Epithelial cell of esophagus (primary cell): Measurements from ENCODE around the gene ORC1.
"Not testable (repeated sequence)": the region's sequence is repeated elsewhere in the genome, so short reads cannot be mapped to it uniquely, and the experiment has no call there.

Source experiments
- DNase-seq: peaks from one replicate; pipeline ENCODE4 v3.0.0; 2010; ENCODE audit warnings: low read depth
- H3K4me3 ChIP-seq: 2 replicates; pipeline ENCODE4 v1.5.1; 2011; ENCODE audit warnings: mild to moderate bottlenecking, low read length, control low read depth
- CTCF ChIP-seq: IDR thresholded peaks from 2 replicates; pipeline ENCODE4 v1.5.1; 2011; ENCODE audit warnings: low read depth, mild to moderate bottlenecking, low read length, control low read depth, inconsistent platforms; ENCODE audit not compliant: insufficient read depth; ENCODE audit errors: missing control alignments

Gene ORC1

DNA sequence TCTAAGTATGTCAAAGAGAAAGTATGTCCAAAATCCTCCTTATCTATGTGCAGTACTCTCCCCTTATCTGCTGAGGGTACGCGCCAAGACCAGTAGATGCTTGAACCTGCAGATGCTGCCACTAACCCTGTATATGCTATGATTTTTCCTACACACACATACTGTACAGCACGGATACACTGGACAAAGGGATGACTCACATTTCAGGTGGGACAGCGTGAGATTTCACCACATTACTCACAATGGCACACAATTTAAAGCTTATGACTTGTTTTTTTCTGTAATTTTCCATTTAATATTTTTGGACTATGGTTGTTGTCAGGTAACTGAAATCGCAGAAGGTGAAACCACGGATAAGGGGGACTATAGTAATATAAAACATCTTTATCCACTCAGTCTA, 4.1 kb downstream of the ORC1 start:
- peak; percentile 72 for DNase-seq
- TF ChIP-seq CTCF, result no peak
- no peak overlapping the region for H3K4me3 ChIP-seq

GRCh38 chr1:52399629-52400028, 4.6 kb downstream of the ORC1 start:
- DNase-seq, result no peak
- TF ChIP-seq CTCF, result no peak
- no peak overlapping the region for H3K4me3 ChIP-seq

GRCh38 chr1:52393174-52393573, 11.0 kb downstream of the ORC1 start:
- no peak for DNase-seq
- no peak overlapping the region for H3K4me3 ChIP-seq
- no peak for TF ChIP-seq CTCF

DNA sequence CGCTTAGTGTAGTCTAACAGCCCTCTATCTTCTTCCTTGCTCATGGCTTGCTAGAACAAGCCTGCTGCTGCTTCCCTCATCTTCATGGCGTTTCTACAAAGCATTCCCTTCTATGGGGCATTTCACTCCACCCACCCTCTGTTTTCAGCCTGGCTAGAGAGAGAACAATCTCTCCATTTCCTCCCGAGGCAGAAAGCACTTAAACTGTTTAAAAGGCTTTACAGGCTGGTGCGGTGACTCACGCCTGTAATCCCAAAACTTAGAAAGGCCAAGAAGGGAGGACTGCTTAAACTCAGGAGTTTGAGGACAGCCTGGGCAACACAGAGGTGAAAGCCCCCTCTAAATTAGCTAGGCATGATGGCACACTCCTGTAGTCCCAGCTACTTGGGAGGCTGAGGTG, 17.8 kb downstream of the ORC1 start:
- TF ChIP-seq CTCF, result no peak
- H3K4me3 ChIP-seq, result no peak overlapping the region
- peak; percentile 30 for DNase-seq

DNA sequence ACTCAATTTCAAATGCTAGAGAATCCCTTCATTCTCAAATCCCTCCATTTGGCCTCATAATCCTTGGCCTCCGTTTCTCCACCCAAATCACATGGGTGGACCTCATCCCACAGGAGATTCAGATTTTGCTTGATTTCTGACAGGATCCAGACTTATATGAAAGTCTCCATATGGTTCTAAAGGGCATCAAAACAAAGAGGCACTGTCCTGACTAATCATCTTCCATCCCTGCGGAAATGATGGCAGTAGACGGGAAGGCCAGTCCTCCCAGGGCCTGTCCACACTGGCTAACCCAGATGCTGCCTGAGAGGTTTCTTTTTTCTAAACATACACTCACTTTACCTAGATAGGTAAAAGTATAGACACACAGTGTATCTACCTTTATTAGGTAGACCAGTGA, 18.8 kb downstream of the ORC1 start:
- no peak for DNase-seq
- no peak for TF ChIP-seq CTCF
- no peak overlapping the region for H3K4me3 ChIP-seq

GRCh38 chr1:52369851-52370250, 34.4 kb downstream of the ORC1 start:
- DNase-seq, H3K4me3 ChIP-seq: not testable (repeated sequence)

DNA sequence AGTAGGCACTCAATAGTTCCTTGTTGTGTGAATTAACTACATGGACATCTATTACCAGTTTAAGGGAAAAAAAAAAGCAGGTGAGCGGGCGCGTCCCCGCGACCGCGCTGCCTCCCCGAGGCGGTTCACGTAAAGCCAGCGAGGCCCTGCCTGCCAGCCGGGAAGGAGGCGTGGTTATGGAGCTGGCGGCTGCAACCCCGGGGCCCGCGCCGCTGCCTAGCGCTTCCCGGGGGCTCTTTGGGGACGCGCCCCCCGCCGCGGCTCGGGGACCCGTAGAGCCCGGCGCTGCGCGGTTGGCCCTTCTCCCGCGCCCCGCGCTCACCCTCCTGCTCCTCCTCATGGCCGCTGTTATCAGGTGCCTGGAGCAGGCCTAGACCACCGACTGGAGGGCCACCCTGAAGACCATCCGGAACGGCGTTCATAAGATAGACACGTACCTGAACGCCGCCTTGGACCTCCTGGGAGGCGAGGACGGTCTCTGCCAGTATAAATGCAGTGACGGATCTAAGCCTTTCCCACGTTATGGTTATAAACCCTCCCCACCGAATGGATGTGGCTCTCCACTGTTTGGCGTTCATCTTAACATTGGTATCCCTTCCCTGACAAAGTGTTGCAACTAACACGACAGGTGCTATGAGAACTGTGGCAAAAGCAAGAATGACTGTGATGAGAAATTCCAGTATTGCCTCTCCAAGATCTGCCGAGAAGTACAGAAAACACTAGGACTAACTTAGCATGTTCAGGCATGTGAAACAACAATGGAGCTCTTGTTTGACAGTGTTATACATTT, 35.6 kb downstream of the ORC1 start:
- TF ChIP-seq CTCF, result peak; percentile 13
- peak overlapping the region; percentile 40 for H3K4me3 ChIP-seq
- DNase-seq, result peak; percentile 92
